ENCODE results near the gene C19orf25. TPM values are rescaled to one million over a fixed set of nuclear protein-coding genes. Genes with fewer than 3 reads are reported as not detected.
A peak's percentile ranks its signal among the peaks of the same experiment; 100 is the strongest.
"Not testable (repeated sequence)": the region's sequence is repeated elsewhere in the genome, so short reads cannot be mapped to it uniquely, and the experiment has no call there.

C19orf25 gene
- total RNA-seq = 18.3 TPM
- long read RNA-seq, transcript C19orf25-202 (2 exons, 2,403 nt) = minor isoform, 11 of 90 reads
- long read RNA-seq, transcript C19orf25-203 (3 exons, 1,837 nt) = major isoform, 64 of 90 reads
- long read RNA-seq, transcript C19orf25-211 (1 exons, 2,314 nt) = minor isoform, 5 of 90 reads
- long read RNA-seq, partial matches to known transcripts = 0 of 90 reads
- long read RNA-seq, other reads (novel, unspliced or antisense) = 7 of 90 reads

GRCh38 chr19:1478934-1479707 lies at the start of gene C19orf25:
Gene C19orf25 (minus strand): TSS chr19:1479215. CDS start chr19:1478903, 312 bp downstream.
- peak; percentile 98 for ATAC-seq (ENCODE audit: poor library complexity)
- peak; percentile 96 for DNase-seq
- intact Hi-C loops (cut with DNase I) = no loop called here

- intact Hi-C loops (cut with DNase I) = no loop called here
- DNase-seq = no peak
Observed at GRCh38 chr19:1527650-1528309, 48.8 kb upstream of the C19orf25 start.

GRCh38 chr19:1526979-1527649 lies 48.1 kb upstream of the C19orf25 start:
- intact Hi-C loops (cut with DNase I) = no loop called here
- ATAC-seq (ENCODE audit: poor library complexity) = no peak
- no peak for DNase-seq

More at GRCh38 chr19:1527650-1528309, 48.8 kb upstream of the C19orf25 start:
- no peak for ATAC-seq (ENCODE audit: poor library complexity)

GRCh38 chr19:1526066-1526778 lies 47.2 kb upstream of the C19orf25 start:
- ATAC-seq (ENCODE audit: poor library complexity) (no peak), DNase-seq (no peak)
- intact Hi-C loops (cut with DNase I) = no loop called here

GRCh38 chr19:1525343-1525742 lies 46.3 kb upstream of the C19orf25 start:
- no peak for ATAC-seq (ENCODE audit: poor library complexity)
- DNase-seq = no peak
- intact Hi-C loops (cut with DNase I) = no loop called here

GRCh38 chr19:1524972-1525325 lies 45.9 kb upstream of the C19orf25 start:
- intact Hi-C loops (cut with DNase I) = no loop called here
- ATAC-seq (ENCODE audit: poor library complexity) = no peak
- DNase-seq = no peak

- intact Hi-C loops (cut with DNase I) = no loop called here
Observed at GRCh38 chr19:1524287-1524971, 45.4 kb upstream of the C19orf25 start.

GRCh38 chr19:1523412-1524286 lies 44.6 kb upstream of the C19orf25 start, which contains the start of gene PLK5:
Gene PLK5 (plus strand): TSS chr19:1524077. CDS start chr19:1526997, 2,920 bp downstream.
- no peak for DNase-seq
- peak; percentile 21 for ATAC-seq (ENCODE audit: poor library complexity)
- intact Hi-C loops (cut with DNase I) = no loop called here

More at GRCh38 chr19:1524287-1524971, 45.4 kb upstream of the C19orf25 start:
- no peak for ATAC-seq (ENCODE audit: poor library complexity)
- no peak for DNase-seq

- no peak for ATAC-seq (ENCODE audit: poor library complexity)
- intact Hi-C loops (cut with DNase I) = no loop called here
- no peak for DNase-seq
Observed at GRCh38 chr19:1522838-1523237, 43.8 kb upstream of the C19orf25 start.

GRCh38 chr19:1522061-1522460 lies 43.0 kb upstream of the C19orf25 start:
- no peak for ATAC-seq (ENCODE audit: poor library complexity)
- DNase-seq = no peak
- intact Hi-C loops (cut with DNase I) = no loop called here

GRCh38 chr19:1521636-1522035 lies 42.6 kb upstream of the C19orf25 start:
- peak; percentile 66 for ATAC-seq (ENCODE audit: poor library complexity)
- DNase-seq = no peak
- intact Hi-C loops (cut with DNase I) = no loop called here

- intact Hi-C loops (cut with DNase I) = no loop called here
- ATAC-seq (ENCODE audit: poor library complexity) = no peak
Observed at GRCh38 chr19:1520203-1520780, 41.3 kb upstream of the C19orf25 start.

GRCh38 chr19:1519802-1520201 lies 40.8 kb upstream of the C19orf25 start:
- intact Hi-C loops (cut with DNase I); ATAC-seq (ENCODE audit: poor library complexity); DNase-seq: not testable (repeated sequence)

More at GRCh38 chr19:1520203-1520780, 41.3 kb upstream of the C19orf25 start:
- no peak for DNase-seq

- no peak for ATAC-seq (ENCODE audit: poor library complexity)
- intact Hi-C loops (cut with DNase I) = no loop called here
Observed at GRCh38 chr19:1518471-1518870, 39.5 kb upstream of the C19orf25 start.

GRCh38 chr19:1516395-1516753 lies 37.4 kb upstream of the C19orf25 start:
- DNase-seq (no peak), ATAC-seq (ENCODE audit: poor library complexity) (no peak)
- intact Hi-C loops (cut with DNase I) = no loop called here

More at GRCh38 chr19:1518471-1518870, 39.5 kb upstream of the C19orf25 start:
- DNase-seq = no peak

GRCh38 chr19:1514986-1515721 lies 36.1 kb upstream of the C19orf25 start:
- intact Hi-C loops (cut with DNase I) = no loop called here
- DNase-seq (no peak), ATAC-seq (ENCODE audit: poor library complexity) (no peak)
